CD4-positive, alpha-beta T cell (primary cell): ENCODE data around the gene SERPINB6. TPM values are rescaled to one million over a fixed set of nuclear protein-coding genes. Genes with fewer than 3 reads are reported as not detected.
"Not testable (repeated sequence)": the region's sequence is repeated elsewhere in the genome, so short reads cannot be mapped to it uniquely, and the experiment has no call there.

Experiments used
- ATAC-seq: fragments of 200-7000 bp; cut with Tn5 transposase; one replicate; pipeline ENCODE4 v1.10.0; 2022; ENCODE audit warnings: mild to moderate bottlenecking; ENCODE audit not compliant: poor library complexity
- CTCF ChIA-PET: fragments of 350-600 bp; sonication (Branson Sonifier 250); formaldehyde crosslinking; loops from one replicate; lab custom pipeline; 2021; ENCODE audit warnings: antibody characterized with exemption, inconsistent platforms; lab: Charles Lee
- POLR2A ChIA-PET: fragments of 350-600 bp; sonication (Branson Sonifier 250); formaldehyde crosslinking; loops from one replicate; lab custom pipeline; 2021; ENCODE audit warnings: antibody characterized with exemption, inconsistent platforms; lab: Charles Lee
- DNase-seq, 14 experiments: peaks; one replicate each; pipeline ENCODE4 v3.0.0-alpha.2; 2013 to 2020; ENCODE audit warnings: mixed read lengths in 2 of 14
- H3K27ac ChIP-seq, 2 donors: one replicate each; pipeline versions ENCODE4 v1.5.1 to v1.7.0; 2013; ENCODE audit warnings: low read length in 2 of 2, low read depth in 1 of 2, mild to moderate bottlenecking in 1 of 2
- H3K27me3 ChIP-seq, 2 experiments: 1 replicate in 1 of 2; 2 replicates in 1 of 2; pipeline versions ENCODE4 v1.6.1 to v1.7.0; 2013; ENCODE audit warnings: low read length in 2 of 2, control low read depth in 1 of 2, mild to moderate bottlenecking in 1 of 2, moderate library complexity in 1 of 2; ENCODE audit not compliant: insufficient read depth in 2 of 2, control insufficient read depth in 1 of 2
- H3K36me3 ChIP-seq: one replicate; pipeline ENCODE4 v1.6.1; 2013; ENCODE audit warnings: low read length, control low read depth; ENCODE audit not compliant: insufficient read depth
- H3K4me1 ChIP-seq: one replicate; pipeline ENCODE4 v1.6.1; 2013; ENCODE audit warnings: low read length, control low read depth; ENCODE audit not compliant: insufficient read depth
- H3K4me3 ChIP-seq: one replicate; pipeline ENCODE4 v1.5.1; 2013; ENCODE audit warnings: mild to moderate bottlenecking, low read length, moderate library complexity
- H3K9me3 ChIP-seq, 2 experiments: 1 replicate in 1 of 2; 2 replicates in 1 of 2; pipeline versions ENCODE4 v1.6.1 to v1.7.0; 2013; ENCODE audit warnings: low read length in 2 of 2, mild to moderate bottlenecking in 2 of 2, control low read depth in 1 of 2, moderate library complexity in 1 of 2; ENCODE audit not compliant: control insufficient read depth in 1 of 2, insufficient read depth in 1 of 2
- H3K27ac Mint-ChIP-seq: one replicate; pipeline ENCODE4 v1.8.0; 2020; ENCODE audit warnings: mixed read lengths
- H3K27me3 Mint-ChIP-seq: one replicate; pipeline ENCODE4 v1.8.0; 2021; ENCODE audit warnings: mixed read lengths
- H3K36me3 Mint-ChIP-seq: one replicate; pipeline ENCODE4 v1.8.0; 2021; ENCODE audit warnings: low read depth, mixed read lengths
- H3K4me1 Mint-ChIP-seq: one replicate; pipeline ENCODE4 v1.8.0; 2021; ENCODE audit warnings: low read depth, mixed read lengths
- H3K4me3 Mint-ChIP-seq: one replicate; pipeline ENCODE4 v1.8.0; 2020; ENCODE audit warnings: mild to moderate bottlenecking, mixed read lengths
- H3K9me3 Mint-ChIP-seq: one replicate; pipeline ENCODE4 v1.8.0; 2020; ENCODE audit warnings: mixed read lengths
- intact Hi-C, 2 experiments: fragments of 100-400 bp; cut with DNase I in 1 of 2; cut with micrococcal nuclease in 1 of 2; formaldehyde crosslinking; loops; one replicate each; pipeline versions ENCODE4 v1.15.1 to v1.9.0; 2023 to 2025; cut with DNase I, micrococcal nuclease
- total RNA-seq, 174 experiments: library from RNA in 2 of 174; stranded (reverse) in 2 of 174; gene quantifications; one replicate each; pipeline ENCODE4 v1.2.3 and lab custom pipeline; 2021 to 2026
- TF ChIP-seq, protein P1 (sequence below): fragments of 200-600 bp; IDR thresholded peaks from one replicate; pipeline ENCODE4 v1.8.0; 2022; ENCODE audit warnings: antibody characterized with exemption, mild to moderate bottlenecking

The SERPINB6 gene
- total RNA-seq, 2 experiments from 2014 or later: 11.0 to 11.9 TPM

- H3K27me3 Mint-ChIP-seq: no peaks in the 10 kb centered on the region
- intact Hi-C loops: no loop called here
- DNase-seq: no peak
- Histone ChIP-seq H3K4me1 (peaks cover 45% of the 10 kb centered on the region), H3K9me3 (peaks cover 0 to 31% of the 10 kb centered on the region in 2 experiments), H3K27ac (no peak overlapping the region), H3K27me3 (no peaks in the 10 kb centered on the region), H3K36me3 (no peaks in the 10 kb centered on the region), H3K4me3 (no peak overlapping the region)
- TF ChIP-seq, protein P1, sequence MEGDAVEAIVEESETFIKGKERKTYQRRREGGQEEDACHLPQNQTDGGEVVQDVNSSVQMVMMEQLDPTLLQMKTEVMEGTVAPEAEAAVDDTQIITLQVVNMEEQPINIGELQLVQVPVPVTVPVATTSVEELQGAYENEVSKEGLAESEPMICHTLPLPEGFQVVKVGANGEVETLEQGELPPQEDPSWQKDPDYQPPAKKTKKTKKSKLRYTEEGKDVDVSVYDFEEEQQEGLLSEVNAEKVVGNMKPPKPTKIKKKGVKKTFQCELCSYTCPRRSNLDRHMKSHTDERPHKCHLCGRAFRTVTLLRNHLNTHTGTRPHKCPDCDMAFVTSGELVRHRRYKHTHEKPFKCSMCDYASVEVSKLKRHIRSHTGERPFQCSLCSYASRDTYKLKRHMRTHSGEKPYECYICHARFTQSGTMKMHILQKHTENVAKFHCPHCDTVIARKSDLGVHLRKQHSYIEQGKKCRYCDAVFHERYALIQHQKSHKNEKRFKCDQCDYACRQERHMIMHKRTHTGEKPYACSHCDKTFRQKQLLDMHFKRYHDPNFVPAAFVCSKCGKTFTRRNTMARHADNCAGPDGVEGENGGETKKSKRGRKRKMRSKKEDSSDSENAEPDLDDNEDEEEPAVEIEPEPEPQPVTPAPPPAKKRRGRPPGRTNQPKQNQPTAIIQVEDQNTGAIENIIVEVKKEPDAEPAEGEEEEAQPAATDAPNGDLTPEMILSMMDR: no peak
- peaks cover 36% of the 10 kb centered on the region for H3K4me1 Mint-ChIP-seq
- H3K4me3 Mint-ChIP-seq: no peak overlapping the region
- no peak overlapping the region for H3K27ac Mint-ChIP-seq
- POLR2A ChIA-PET: interaction anchor here (1.3 to 2.2 kb wide), 7 partner anchors 36 to 170 kb away, joined by 3 to 16 read pairs (median 7); partner anchors contain the start of genes SERPINB1, SERPINB6 and WRNIP1
- no peaks in the 10 kb centered on the region for H3K9me3 Mint-ChIP-seq
- CTCF ChIA-PET: interaction anchor here (1.0 to 3.3 kb wide), 5 partner anchors 13 to 144 kb away, joined by 3 to 11 read pairs (median 3); no protein-coding TSS in a partner anchor
- H3K36me3 Mint-ChIP-seq: peaks cover 5% of the 10 kb centered on the region
- ATAC-seq: no peak
These were observed 35.6 kb downstream of the SERPINB6 start for GRCh38 chr6:2935566-2936291.

DNA sequence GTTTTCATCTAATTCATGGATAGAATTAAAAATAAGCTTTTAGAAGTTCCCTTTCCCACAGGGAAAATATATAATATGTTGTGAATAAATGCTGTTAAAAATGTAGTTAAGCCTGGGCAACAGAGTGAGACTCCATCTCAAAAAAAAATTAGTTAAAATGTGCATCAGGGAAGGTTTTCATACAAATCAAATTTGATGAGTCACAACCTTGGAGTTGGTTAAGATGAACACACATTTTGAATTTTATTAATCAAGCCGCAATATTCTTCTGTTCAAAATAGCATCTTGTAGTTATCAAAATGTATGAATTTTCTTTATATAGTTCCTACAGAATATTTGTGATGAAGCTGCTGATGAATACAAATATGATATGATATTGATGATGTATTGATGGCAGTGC lies 37.3 kb downstream of the SERPINB6 start:
- intact Hi-C loops: loop anchor here in 1 of 2 experiments (5.0 kb wide), 1 partner anchor 142 kb away; no protein-coding TSS in a partner anchor
- DNase-seq (no peak), ATAC-seq (no peak)
- no peak overlapping the region for H3K27ac Mint-ChIP-seq
- H3K9me3 Mint-ChIP-seq: no peaks in the 10 kb centered on the region
- peaks cover 0 to 23% of the 10 kb centered on the region in 2 experiments for H3K9me3 ChIP-seq
- H3K27ac ChIP-seq: no peak overlapping the region
- ChIA-PET POLR2A (interaction anchor here (1.0 to 2.9 kb wide), 3 partner anchors 55 to 92 kb away, joined by 3 to 19 read pairs (median 5); partner anchors contain the start of gene SERPINB1), CTCF (interaction anchor here (0.7 to 3.3 kb wide), 6 partner anchors 42 to 425 kb away, joined by 3 to 33 read pairs (median 4); no protein-coding TSS in a partner anchor)
- no peaks in the 10 kb centered on the region for H3K27me3 Mint-ChIP-seq
- no peak overlapping the region for H3K4me3 ChIP-seq
- H3K4me3 Mint-ChIP-seq: no peak overlapping the region
- H3K36me3 ChIP-seq: no peaks in the 10 kb centered on the region
- H3K27me3 ChIP-seq: no peaks in the 10 kb centered on the region
- peaks cover 29% of the 10 kb centered on the region for H3K4me1 Mint-ChIP-seq
- TF ChIP-seq, protein P1: no peak
- H3K4me1 ChIP-seq: peaks cover 34% of the 10 kb centered on the region
- no peaks in the 10 kb centered on the region for H3K36me3 Mint-ChIP-seq

- ATAC-seq, H3K4me3 Mint-ChIP-seq, H3K27ac ChIP-seq, H3K36me3 Mint-ChIP-seq, DNase-seq, H3K27ac Mint-ChIP-seq, H3K4me3 ChIP-seq, H3K36me3 ChIP-seq, H3K27me3 ChIP-seq, H3K9me3 Mint-ChIP-seq, H3K27me3 Mint-ChIP-seq: not testable (repeated sequence)
- peaks cover 26% of the 10 kb centered on the region for H3K4me1 Mint-ChIP-seq
- Histone ChIP-seq H3K9me3 (peaks cover 0 to 19% of the 10 kb centered on the region in 2 experiments), H3K4me1 (peaks cover 22% of the 10 kb centered on the region)
- POLR2A ChIA-PET: interaction anchor here (1.2 to 2.9 kb wide), 4 partner anchors 39 to 91 kb away, joined by 3 to 19 read pairs (median 8); partner anchors contain the start of genes SERPINB1 and SERPINB6
- intact Hi-C loops: loop anchor here (1.0 to 5.0 kb wide), 6 partner anchors 22 to 195 kb away; no protein-coding TSS in a partner anchor
- CTCF ChIA-PET: interaction anchor here (0.7 to 3.3 kb wide), 8 partner anchors 9 to 142 kb away, joined by 3 to 33 read pairs (median 6); partner anchors contain the start of gene SERPINB1
These were observed 38.5 kb downstream of the SERPINB6 start for GRCh38 chr6:2932911-2933310.
